IMR-90 (cell line): ENCODE data around the gene SRD5A3. TPM values are rescaled to one million over a fixed set of nuclear protein-coding genes. Genes with fewer than 3 reads are reported as not detected.

Experiments
- ATAC-seq: fragments of 200-7000 bp; cut with Tn5 transposase; 2 replicates; pipeline ENCODE4 v1.9.1; 2020; ENCODE audit warnings: low read depth, mild to moderate bottlenecking, moderate library complexity
- Bru-seq: library from RNA; stranded (reverse); fragments of 400-500 nt; gene quantifications from one replicate; lab custom pipeline; 2021; lab: Mats Ljungman, UMichigan
- BruChase-seq, 2 experiments: library from RNA; stranded (reverse); fragments of 400-500 nt; gene quantifications; one replicate each; lab custom pipeline; 2021; lab: Mats Ljungman, UMichigan
- BruUV-seq: library from RNA; stranded (reverse); fragments of 400-500 nt; replicated peaks from 2 replicates; lab custom pipeline; 2021; lab: Mats Ljungman, UMichigan
- CTCF ChIA-PET: fragments of 300-600 bp; formaldehyde crosslinking; extraction: SDS; loops from one replicate; lab custom pipeline; 2021; ENCODE audit warnings: antibody characterized with exemption; lab: Yijun Ruan, JAX
- POLR2A ChIA-PET: fragments of 300-600 bp; sonication (Branson Sonifier 250); formaldehyde crosslinking; loops from one replicate; lab custom pipeline; 2022; ENCODE audit warnings: antibody characterized with exemption; ENCODE audit not compliant: unreplicated experiment; lab: Charles Lee
- DNase-seq: peaks from one replicate; pipeline ENCODE4 v3.0.0; 2013
- H2AFZ ChIP-seq: replicated peaks from 2 replicates; pipeline ENCODE3; 2013; ENCODE audit warnings: low read length, mild to moderate bottlenecking; ENCODE audit not compliant: poor library complexity
- H2AK5ac ChIP-seq: 2 replicates; pipeline ENCODE4 v1.6.1; 2013; ENCODE audit warnings: low read depth, low read length, inconsistent platforms
- H2AK9ac ChIP-seq: replicated peaks from 2 replicates; pipeline ENCODE3; 2013; ENCODE audit warnings: mild to moderate bottlenecking, low read depth, low read length, moderate library complexity; ENCODE audit not compliant: poor library complexity
- H2BK120ac ChIP-seq: 2 replicates; pipeline ENCODE4 v1.6.1; 2013; ENCODE audit warnings: low read depth, low read length, inconsistent platforms
- H2BK15ac ChIP-seq: 3 replicates; pipeline ENCODE4 v1.6.1; 2013; ENCODE audit warnings: low read depth, low read length, inconsistent platforms
- H2BK20ac ChIP-seq: 2 replicates; pipeline ENCODE4 v1.6.1; 2013; ENCODE audit warnings: low read depth, mild to moderate bottlenecking, inconsistent platforms, low read length, moderate library complexity
- H2BK5ac ChIP-seq: 2 replicates; pipeline ENCODE4 v1.6.1; 2013; ENCODE audit warnings: mild to moderate bottlenecking, low read depth, low read length, inconsistent platforms; ENCODE audit not compliant: poor library complexity, severe bottlenecking
- H3K14ac ChIP-seq: replicated peaks from 2 replicates; pipeline ENCODE4 v1.6.1; 2013; ENCODE audit warnings: low read depth, low read length, inconsistent platforms
- H3K18ac ChIP-seq: 2 replicates; pipeline ENCODE4 v1.6.1; 2013; ENCODE audit warnings: low read depth, low read length, control low read depth
- H3K23ac ChIP-seq: 2 replicates; pipeline ENCODE4 v1.6.1; 2013; ENCODE audit warnings: low read depth, low read length, inconsistent platforms
- H3K27ac ChIP-seq: 2 replicates; pipeline ENCODE4 v1.5.1; 2013; ENCODE audit warnings: mild to moderate bottlenecking, control low read depth, low read length; ENCODE audit not compliant: insufficient read depth
- H3K27me3 ChIP-seq: 2 replicates; pipeline ENCODE4 v1.6.1; 2013; ENCODE audit warnings: low read length; ENCODE audit not compliant: control insufficient read depth, insufficient read depth
- H3K36me3 ChIP-seq: 2 replicates; pipeline ENCODE4 v1.6.1; 2013; ENCODE audit warnings: low read length, mixed read lengths; ENCODE audit not compliant: control insufficient read depth, insufficient read depth
- H3K4ac ChIP-seq: 2 replicates; pipeline ENCODE4 v1.6.1; 2013; ENCODE audit warnings: low read depth, low read length, inconsistent platforms
- H3K4me1 ChIP-seq: 2 replicates; pipeline ENCODE4 v1.6.1; 2013; ENCODE audit warnings: low read length, mixed read lengths; ENCODE audit not compliant: control insufficient read depth, insufficient read depth
- H3K4me2 ChIP-seq: 2 replicates; pipeline ENCODE4 v1.6.1; 2013; ENCODE audit warnings: low read depth, mild to moderate bottlenecking, control low read depth, low read length, moderate library complexity
- H3K4me3 ChIP-seq: 2 replicates; pipeline ENCODE4 v1.5.1; 2013; ENCODE audit warnings: low read depth, mild to moderate bottlenecking, control low read depth, low read length, moderate library complexity; ENCODE audit not compliant: insufficient read depth
- H3K56ac ChIP-seq: 2 replicates; pipeline ENCODE4 v1.6.1; 2013; ENCODE audit warnings: low read length, inconsistent platforms; ENCODE audit not compliant: insufficient read depth; ENCODE audit errors: extremely low read depth
- H3K79me1 ChIP-seq, 2 experiments: 2 replicates each; pipeline ENCODE4 v1.6.1; 2013; ENCODE audit warnings: low read length in 2 of 2, inconsistent platforms in 1 of 2, low read depth in 1 of 2
- H3K9ac ChIP-seq: 2 replicates; pipeline ENCODE4 v1.6.1; 2013; ENCODE audit warnings: low read depth, low read length, control low read depth
- H3K9me1 ChIP-seq: 2 replicates; pipeline ENCODE4 v1.6.1; 2013; ENCODE audit warnings: low read length, inconsistent platforms; ENCODE audit not compliant: insufficient read depth
- H3K9me3 ChIP-seq: 2 replicates; pipeline ENCODE4 v1.6.1; 2013; ENCODE audit warnings: low read length; ENCODE audit not compliant: control insufficient read depth, insufficient read depth
- H4K20me1 ChIP-seq: 2 replicates; pipeline ENCODE4 v1.6.1; 2013; ENCODE audit warnings: low read length, inconsistent platforms; ENCODE audit not compliant: insufficient read depth
- H4K5ac ChIP-seq: 2 replicates; pipeline ENCODE4 v1.6.1; 2013; ENCODE audit warnings: mild to moderate bottlenecking, low read depth, low read length, control low read depth
- H4K8ac ChIP-seq, 2 experiments: 2 replicates each; pipeline ENCODE4 v1.6.1; 2013; ENCODE audit warnings: low read depth in 2 of 2, low read length in 2 of 2, control low read depth in 1 of 2, inconsistent platforms in 1 of 2
- H4K91ac ChIP-seq: 2 replicates; pipeline ENCODE4 v1.6.1; 2013; ENCODE audit warnings: low read depth, low read length, inconsistent platforms; ENCODE audit not compliant: insufficient read depth
- BHLHE40 ChIP-seq: fragments of 150-350 bp; IDR thresholded peaks from 2 replicates; pipeline ENCODE4 v1.6.1; 2016; ENCODE audit warnings: mild to moderate bottlenecking, low read depth, low read length
- CEBPB ChIP-seq: IDR thresholded peaks from 2 replicates; pipeline ENCODE4 v1.6.1; 2012; ENCODE audit warnings: low read depth, low read length, improper control_type of control experiment
- CTCF ChIP-seq: conservative IDR thresholded peaks from 2 replicates; pipeline ENCODE4 v1.5.1; 2012; ENCODE audit warnings: mild to moderate bottlenecking, low read depth, low read length, improper control_type of control experiment
- ELK1 ChIP-seq: fragments of 150-350 bp; IDR thresholded peaks from 2 replicates; pipeline ENCODE4 v1.6.1; 2016; ENCODE audit warnings: low read depth, mild to moderate bottlenecking, low read length, moderate library complexity, borderline replicate concordance
- MAZ ChIP-seq: IDR thresholded peaks from 2 replicates; pipeline ENCODE4 v1.6.1; 2012; ENCODE audit warnings: low read depth, mild to moderate bottlenecking, low read length, improper control_type of control experiment, moderate library complexity, borderline replicate concordance
- POLR2A ChIP-seq: IDR thresholded peaks from 2 replicates; pipeline ENCODE4 v1.6.1; 2012; ENCODE audit warnings: mild to moderate bottlenecking, low read depth, low read length
- RAD21 ChIP-seq: IDR thresholded peaks from 2 replicates; pipeline ENCODE4 v1.6.1; 2012; ENCODE audit warnings: low read length, improper control_type of control experiment
- RCOR1 ChIP-seq: IDR thresholded peaks from 2 replicates; pipeline ENCODE4 v1.6.1; 2012; ENCODE audit warnings: mild to moderate bottlenecking, low read length, improper control_type of control experiment; ENCODE audit not compliant: insufficient replicate concordance
- USF2 ChIP-seq: fragments of 150-350 bp; IDR thresholded peaks from 2 replicates; pipeline ENCODE4 v1.6.1; 2017; ENCODE audit warnings: mild to moderate bottlenecking, antibody characterized with exemption, low read length, low read depth
- WGBS, 2 experiments: methylation state at CpG; one replicate each; pipeline versions ENCODE4 v1.1.5 to v1.1.7; 2013; ENCODE audit warnings: missing lambda C conversion rate in 2 of 2; ENCODE audit not compliant: insufficient read length in 1 of 2; ENCODE audit errors: extremely low coverage in 2 of 2; 5-methylcytosine and 5-hydroxymethylcytosine counted together
- dilution Hi-C: fragments of 300-500 bp; cut with HindIII; formaldehyde crosslinking; loops from one replicate; pipeline ENCODE4 v1.14.3; 2018; ENCODE audit warnings: low sequenced_read_pairs; ENCODE audit not compliant: unreplicated experiment
- in situ Hi-C: fragments of 300-500 bp; cut with MboI; formaldehyde crosslinking; loops from 3 replicates; pipeline ENCODE4 v1.14.3; 2019; ENCODE audit warnings: low sequenced_read_pairs, inconsistent platforms, mixed read lengths
- intact Hi-C: fragments of 100-400 bp; cut with micrococcal nuclease; formaldehyde crosslinking; loops from 2 replicates; pipeline ENCODE4 v1.10.0; 2022
- long read RNA-seq: library from polyadenylated mRNA; unstranded; transcript quantifications from one replicate; pipeline ENCODE4 v2.0.0, GENCODE V29; 2021; ENCODE audit not compliant: unreplicated experiment
- polyA plus RNA-seq, 3 experiments: library from polyadenylated mRNA; depleted of rRNA; stranded (reverse); fragments of >200 nt; gene quantifications; 2 replicates each; pipeline ENCODE4 v1.2.3, GENCODE V29; 2012; ENCODE audit warnings: low replicate concordance in 1 of 3
- total RNA-seq: library from RNA; depleted of rRNA; stranded (reverse); fragments of >200 nt; gene quantifications from 2 replicates; pipeline ENCODE4 v1.2.3, GENCODE V29; 2012; rRNA removed

SRD5A3 gene
- total RNA-seq (6.8 and 7.8 TPM in 2 replicates), polyA plus RNA-seq (2012; rRNA removed) (5.6 and 6.4 TPM in 2 replicates), Bru-seq, nascent RNA (percentile 47 among the genes with signal in this experiment), BruChase-seq, experiment 1, labeled RNA remaining after a 6-hour chase (percentile 48 among the genes with signal in this experiment), BruChase-seq, experiment 2, labeled RNA remaining after a 2-hour chase (percentile 39 among the genes with signal in this experiment)
- polyA plus RNA-seq (2012; cell fraction: cytosol; rRNA removed) = 2.9 and 6.5 TPM in 2 replicates
- polyA plus RNA-seq (2012; cell fraction: nucleus; rRNA removed; ENCODE audit: low replicate concordance) = 0.65 and 4.7 TPM in 2 replicates
- long read RNA-seq, full-length matches to known transcripts = 19 of 22 reads
- long read RNA-seq, partial matches to known transcripts = 1 of 22 reads
- long read RNA-seq, other reads (novel, unspliced or antisense) = 2 of 22 reads

GRCh38 chr4:55345980-55346850 is at the start of gene SRD5A3:
Gene SRD5A3, plus strand, starts transcription at chr4:55346242. Its CDS starts 95 bp downstream, at chr4:55346337.
- H4K20me1 ChIP-seq = no peaks in the 10 kb centered on the region
- no peaks in the 10 kb centered on the region for H3K36me3 ChIP-seq
- dilution Hi-C loops (no loop called here), intact Hi-C loops (loop anchor here (1.0 to 5.0 kb wide), 9 partner anchors 50 to 956 kb away; partner anchors contain the start of genes CLOCK, EXOC1 and NMU), in situ Hi-C loops (loop anchor here (5.0 to 25.0 kb wide), 4 partner anchors 206 to 584 kb away; partner anchors contain the start of gene EXOC1)
- no peaks in the 10 kb centered on the region for H3K9me3 ChIP-seq
- BruUV-seq = no TSS peak
- peak within 1 kb of the TSS; percentile 96 for H4K5ac ChIP-seq
- H3K9ac ChIP-seq = peak within 1 kb of the TSS; percentile 96
- H2BK15ac ChIP-seq = peak within 1 kb of the TSS; percentile 65; the same call in 2 of the 3 replicates
- 0% methylated on average over 35 of the region's 95 CpGs; no CpG with 5 or more reads in 1 of the 2 experiments for WGBS, 2 experiments
- H2AK9ac ChIP-seq = peak within 1 kb of the TSS; percentile 86
- peak within 1 kb of the TSS; percentile 78 for H3K14ac ChIP-seq
- H2AFZ ChIP-seq = peak within 1 kb of the TSS; percentile 98
- H2BK5ac ChIP-seq = peak within 1 kb of the TSS; percentile 81
- peak within 1 kb of the TSS; percentile 79 for H3K27ac ChIP-seq
- peak within 1 kb of the TSS; percentile 70 for H3K56ac ChIP-seq
- H3K27me3 ChIP-seq = no peaks in the 10 kb centered on the region
- ATAC-seq = peak; percentile 95
- ChIA-PET CTCF (interaction anchor here (0.6 to 1.2 kb wide), 8 partner anchors 10 to 375 kb away, joined by 3 to 7 read pairs (median 4); partner anchors contain the start of gene TMEM165), POLR2A (interaction anchor here (0.6 to 1.0 kb wide), 4 partner anchors 49 to 199 kb away, joined by 3 to 4 read pairs (median 4); partner anchors contain the start of gene TMEM165)
- no peaks in the 10 kb centered on the region for H3K9me1 ChIP-seq
- H2BK120ac ChIP-seq = peak within 1 kb of the TSS; percentile 90
- H3K4me3 ChIP-seq = peak within 1 kb of the TSS; percentile 64
- no peak within 1 kb of the TSS for H2AK5ac ChIP-seq
- peak within 1 kb of the TSS; percentile 86 for H3K18ac ChIP-seq
- peak within 1 kb of the TSS; percentile 87; the same call in 1 of the 2 replicates for H3K23ac ChIP-seq
- peaks cover 14% of the 10 kb centered on the region for H3K4me1 ChIP-seq
- H3K4ac ChIP-seq = peak within 1 kb of the TSS; percentile 82
- peak within 1 kb of the TSS; percentile 97 for H3K4me2 ChIP-seq
- DNase-seq = peak; percentile 71
- peak within 1 kb of the TSS; percentile 66 for H4K91ac ChIP-seq
- H4K8ac ChIP-seq = peak within 1 kb of the TSS; percentile 49 to 91
- peaks cover 13 to 17% of the 10 kb centered on the region in 2 experiments; a peak in 2 of 4 replicates for H3K79me1 ChIP-seq
- H2BK20ac ChIP-seq = peak within 1 kb of the TSS; percentile 76
- peak; percentile 75; the same call in 1 of the 2 replicates for TF ChIP-seq MAZ
- TF ChIP-seq RCOR1 = peak; percentile 7
- no peak for TF ChIP-seq ELK1
- TF ChIP-seq RAD21 = peak; percentile 80
- no peak for TF ChIP-seq CEBPB
- peak; percentile 84 for TF ChIP-seq CTCF
- TF ChIP-seq POLR2A = peak; percentile 72
- peak; percentile 51 for TF ChIP-seq USF2
- peak; percentile 3; the same call in 1 of the 2 replicates for TF ChIP-seq BHLHE40
